HG02798 (cell line): Measurements from ENCODE around the gene CDH4.

Source experiments
- ATAC-seq: cut with Tn5 transposase; IDR thresholded peaks from one replicate; pipeline ENCODE4 v1.9.1; 2021; ENCODE audit warnings: mild to moderate bottlenecking; ENCODE audit not compliant: unreplicated experiment, poor library complexity

Gene CDH4

DNA sequence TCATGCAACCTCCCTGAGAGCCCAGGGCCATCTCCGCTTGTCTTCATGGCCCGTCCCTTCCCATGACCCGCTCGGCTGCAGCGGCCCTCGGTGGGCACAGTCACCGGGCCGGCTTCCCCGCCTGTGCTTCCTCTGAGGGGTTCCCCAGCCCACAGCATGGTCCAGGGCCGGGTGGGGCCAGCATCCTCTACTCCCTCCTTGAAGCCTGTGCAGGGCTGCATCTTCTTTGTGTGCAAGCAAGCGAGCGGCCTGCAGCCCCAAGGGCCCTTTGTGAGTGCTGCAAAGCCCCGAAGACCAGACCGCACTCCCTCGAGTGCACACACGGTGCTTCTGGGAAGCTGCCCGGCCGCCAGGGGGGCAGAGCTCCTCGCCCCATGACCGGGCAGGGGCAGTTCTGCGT, 547.9 kb downstream of the CDH4 start:
- no peak for ATAC-seq

DNA sequence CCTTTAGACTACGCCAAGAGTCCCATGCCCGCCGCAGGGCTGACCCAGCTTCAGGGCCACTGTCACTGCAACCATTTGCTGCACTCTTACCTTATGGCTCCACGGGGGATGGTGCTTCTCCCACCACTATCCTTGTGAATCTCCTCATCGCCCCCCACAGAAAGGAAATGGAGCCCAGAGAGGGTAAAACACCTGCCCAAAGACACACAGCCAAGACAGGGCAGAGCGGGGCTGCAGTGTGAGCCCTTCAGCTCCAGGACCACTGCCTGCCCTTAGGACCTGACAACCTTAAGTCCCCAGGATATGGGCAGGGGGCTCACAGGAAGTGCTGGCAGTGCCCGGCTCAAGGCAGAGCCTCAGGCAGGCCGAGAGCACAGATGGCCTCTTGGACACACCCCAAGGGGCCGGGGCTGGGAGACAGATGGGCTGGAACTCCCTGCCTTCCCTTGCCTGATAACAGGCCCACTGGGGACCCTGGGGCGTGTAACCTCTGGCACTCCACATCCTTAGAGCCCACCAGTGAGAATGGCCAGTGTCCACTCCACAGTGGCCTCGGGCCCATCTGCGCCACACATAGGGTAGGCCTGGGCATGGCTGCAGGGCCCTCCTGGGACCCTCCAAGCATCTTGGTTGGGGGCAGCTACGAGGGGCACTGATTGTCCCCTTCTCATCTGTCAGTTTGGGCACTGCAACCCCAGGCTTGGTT, 548.5 kb downstream of the CDH4 start:
- ATAC-seq, result no peak

DNA sequence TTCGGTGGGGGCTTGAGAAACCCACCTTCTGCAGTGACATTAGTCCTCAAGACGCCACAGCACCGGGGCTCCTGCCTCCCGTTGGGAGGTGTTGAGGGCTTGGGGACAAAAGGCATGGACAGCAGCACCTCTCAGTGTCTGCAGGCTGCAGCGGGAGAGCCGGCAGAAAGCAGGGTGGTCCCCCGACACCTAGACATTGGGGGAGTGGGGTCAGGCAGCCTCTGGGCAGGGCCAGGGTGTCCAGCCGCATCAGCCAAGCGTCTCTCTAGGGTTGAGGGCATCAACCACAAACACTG, 549.0 kb downstream of the CDH4 start:
- ATAC-seq, result no peak

DNA sequence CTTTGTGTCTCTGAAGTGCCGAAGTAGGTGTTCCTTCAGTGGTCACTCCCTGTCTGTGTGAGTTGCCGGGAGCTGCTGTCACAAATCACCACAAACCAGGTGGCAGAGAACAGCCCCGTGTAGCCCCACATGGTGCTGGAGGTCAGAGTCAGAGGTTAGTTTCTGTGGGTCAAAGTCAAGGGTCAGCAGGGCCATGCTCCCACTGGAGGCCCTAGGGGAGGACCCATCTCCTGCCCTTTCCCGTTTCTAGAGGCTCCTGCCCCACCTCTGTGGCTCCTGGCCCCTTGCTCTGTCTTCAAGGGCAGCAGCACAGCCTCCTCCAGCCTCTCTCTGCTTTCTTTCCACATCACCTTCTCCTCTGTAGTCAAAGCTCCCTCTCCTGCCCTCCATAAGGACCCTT, 549.4 kb downstream of the CDH4 start:
- ATAC-seq, result no peak

DNA sequence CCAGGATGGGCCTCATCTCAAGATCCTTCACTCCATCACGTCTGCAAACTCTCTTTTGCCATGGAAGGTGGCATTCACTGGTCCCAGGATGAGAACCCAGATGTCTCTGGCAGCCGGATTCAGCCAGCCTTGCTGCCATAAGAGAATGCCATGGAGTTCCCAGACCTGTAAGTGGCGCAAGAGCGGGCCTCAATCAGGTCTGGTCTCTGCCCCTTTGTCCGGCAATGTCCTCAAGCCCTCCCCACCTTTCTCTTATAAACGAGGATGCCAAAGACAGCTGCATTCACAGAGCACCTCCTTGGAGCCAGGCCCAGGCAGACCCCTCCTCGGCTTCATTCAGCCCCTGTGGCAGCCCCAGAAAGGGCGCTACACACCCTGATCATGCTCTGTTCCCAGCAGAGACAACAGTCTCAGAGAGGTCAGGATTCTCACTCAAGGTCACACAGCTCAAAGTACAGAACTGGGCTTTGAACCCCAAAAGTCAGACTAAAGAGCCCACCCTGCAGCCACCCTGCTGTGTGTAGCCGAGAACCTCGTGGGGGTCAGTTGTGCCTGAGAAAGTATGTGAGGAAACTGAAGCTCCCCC, 549.9 kb downstream of the CDH4 start:
- ATAC-seq, result no peak

DNA sequence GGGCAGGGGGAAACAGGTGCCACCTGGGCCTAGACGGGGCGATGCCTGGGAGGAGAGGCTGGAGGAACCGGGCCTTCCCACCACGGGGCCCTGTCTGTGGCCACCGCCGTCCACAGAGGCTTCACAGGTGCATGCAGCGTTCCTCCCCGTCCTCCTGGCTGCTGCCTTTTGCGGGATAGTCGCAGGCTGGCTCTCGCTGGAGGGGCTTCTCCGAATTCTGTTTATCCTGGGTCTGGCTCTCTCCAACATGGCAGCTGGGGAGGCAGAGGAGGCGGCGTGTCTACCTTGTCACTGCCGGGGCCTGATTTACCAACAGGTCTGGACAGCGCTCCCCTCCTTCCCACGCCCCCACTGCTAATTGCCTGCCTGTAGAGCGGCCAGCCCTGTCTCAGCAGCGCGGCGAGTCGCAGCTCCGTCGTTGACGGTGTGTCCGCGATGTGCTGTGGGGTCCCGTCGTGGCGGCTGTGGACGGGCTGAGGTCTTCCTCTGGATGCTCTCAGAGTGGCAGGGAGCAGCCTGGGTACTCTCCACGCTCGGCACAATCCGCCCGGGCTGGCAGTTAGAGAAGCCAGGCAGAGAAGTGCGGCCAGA, 550.8 kb downstream of the CDH4 start:
- ATAC-seq, result no peak

DNA sequence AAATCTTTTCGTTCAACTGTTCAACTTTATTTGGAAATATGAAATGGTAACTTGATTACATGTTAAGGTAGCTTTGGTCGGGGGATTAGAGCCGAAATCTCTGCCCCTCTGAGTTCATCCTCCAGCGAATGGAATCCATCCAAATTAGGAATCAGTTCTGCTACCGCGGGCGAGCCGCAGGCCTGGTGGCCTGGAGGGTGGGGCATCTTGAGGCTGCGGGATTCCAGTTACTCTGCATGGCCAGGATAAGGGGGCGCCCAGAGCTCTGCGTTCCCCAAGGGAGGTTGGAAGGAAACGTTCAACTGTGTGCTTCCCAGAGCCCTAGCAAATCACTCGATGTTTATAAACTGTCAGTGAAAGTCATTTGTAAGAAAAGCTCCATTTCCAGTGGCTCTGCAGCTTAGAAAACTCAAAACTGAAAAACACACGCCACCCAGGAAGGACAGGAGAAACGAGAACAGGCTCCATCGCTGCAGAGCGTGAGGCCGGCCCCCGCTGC, 551.4 kb downstream of the CDH4 start:
- no peak for ATAC-seq

DNA sequence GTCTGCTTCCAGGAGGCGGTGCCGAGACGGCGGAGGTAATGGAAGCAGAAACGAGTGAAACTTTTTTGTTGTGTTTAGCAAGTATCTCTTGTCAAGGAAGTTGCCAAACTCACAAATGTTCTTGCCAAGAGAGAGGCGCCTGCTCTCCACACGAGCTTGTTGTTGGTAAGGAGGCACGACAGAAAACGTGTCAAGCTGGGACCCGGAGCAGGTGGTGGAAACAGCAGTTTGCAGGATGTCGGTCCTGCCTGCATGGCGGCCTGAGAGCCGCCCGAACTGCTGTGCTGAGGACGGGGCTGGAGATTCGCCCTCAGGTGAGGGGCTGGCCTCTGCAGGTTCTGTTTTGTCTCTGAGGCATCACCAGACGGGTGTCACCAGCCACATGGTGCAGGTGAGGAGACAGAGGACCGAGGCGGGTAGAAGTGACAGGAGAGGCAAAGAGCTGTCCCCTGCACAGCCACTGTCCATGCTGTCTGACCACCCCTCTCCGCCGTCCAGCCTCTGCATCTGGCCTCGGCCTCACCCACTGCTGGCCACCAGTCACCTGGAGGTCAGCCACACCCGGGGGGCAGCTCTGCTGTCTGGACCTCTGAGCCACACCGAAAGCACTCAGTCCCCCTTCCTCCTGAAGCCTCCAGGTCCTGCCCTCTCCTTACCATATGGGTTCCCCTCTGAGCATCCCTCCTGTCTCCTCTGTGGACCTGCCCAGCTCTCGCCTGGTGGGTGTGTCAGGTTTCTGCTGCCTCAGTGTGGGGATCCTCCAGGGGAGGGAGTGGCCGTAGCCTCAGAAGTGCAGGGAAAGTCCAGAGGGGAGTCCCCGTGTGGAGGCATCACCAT, 552.1 kb downstream of the CDH4 start:
- ATAC-seq, result no peak

DNA sequence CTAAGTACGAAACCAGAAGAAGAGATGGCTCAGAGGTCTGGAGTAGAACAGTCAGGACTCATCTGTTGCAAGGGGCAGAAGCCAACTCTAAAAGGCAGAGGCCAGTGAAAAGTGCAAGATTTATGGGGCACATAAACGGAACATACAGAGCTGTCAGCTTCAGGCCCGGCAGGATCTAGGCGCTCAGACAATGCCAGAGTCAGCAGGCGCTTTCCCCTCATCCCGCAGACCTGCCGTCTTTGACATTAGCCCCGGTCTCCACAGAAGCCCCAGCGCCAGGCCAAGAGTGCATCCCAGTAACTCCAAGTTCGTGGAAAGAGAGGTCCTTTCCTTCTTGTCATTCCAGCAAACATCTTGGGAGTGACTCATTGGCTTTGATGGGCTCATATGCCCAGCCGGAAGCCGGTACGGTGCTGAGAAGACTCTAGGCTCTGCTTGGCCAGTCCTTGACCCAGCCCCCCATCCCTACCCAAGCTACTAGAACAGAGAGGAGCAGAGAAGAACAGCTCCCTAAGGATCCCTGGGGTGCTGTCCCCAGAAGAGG, 552.8 kb downstream of the CDH4 start:
- ATAC-seq, result no peak

DNA sequence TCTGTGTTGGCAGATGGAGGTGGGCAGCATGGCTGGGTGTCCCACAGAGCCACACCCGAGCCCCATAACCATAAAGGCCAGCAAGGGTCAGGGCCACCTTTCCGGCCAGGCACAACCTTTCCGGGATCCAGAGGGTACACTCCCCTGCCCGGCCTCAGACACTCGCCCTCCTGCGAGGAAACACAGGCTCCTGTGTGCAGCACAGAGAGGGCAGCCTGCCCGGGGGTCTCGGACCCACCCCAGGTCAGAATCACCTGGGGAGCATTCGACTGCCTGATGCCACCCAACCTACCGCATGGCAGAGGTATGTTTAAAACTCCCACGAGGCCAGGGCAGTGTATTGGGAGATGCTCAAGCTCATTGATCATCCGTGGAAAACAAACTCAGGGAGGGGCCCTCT, 553.3 kb downstream of the CDH4 start:
- no peak for ATAC-seq

DNA sequence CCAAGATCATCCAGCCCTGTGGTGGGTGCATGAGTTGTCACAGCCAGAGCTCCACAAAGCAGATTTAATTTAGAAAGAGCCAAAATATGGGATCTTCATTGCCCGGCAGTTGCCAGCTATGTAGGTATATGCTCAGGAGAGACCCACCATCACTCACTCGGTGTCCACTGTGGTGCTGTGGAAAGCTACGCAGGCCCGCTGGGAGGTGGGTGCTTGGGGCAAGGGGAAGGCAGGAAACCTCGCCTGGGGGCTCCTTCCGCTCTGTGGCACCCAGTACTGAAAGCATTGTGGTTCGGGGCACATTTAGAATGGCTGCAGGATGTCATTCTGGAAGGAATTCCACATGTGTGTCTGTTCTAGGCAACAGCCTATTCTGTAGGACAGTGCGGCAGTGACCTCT, 553.7 kb downstream of the CDH4 start:
- no peak for ATAC-seq

DNA sequence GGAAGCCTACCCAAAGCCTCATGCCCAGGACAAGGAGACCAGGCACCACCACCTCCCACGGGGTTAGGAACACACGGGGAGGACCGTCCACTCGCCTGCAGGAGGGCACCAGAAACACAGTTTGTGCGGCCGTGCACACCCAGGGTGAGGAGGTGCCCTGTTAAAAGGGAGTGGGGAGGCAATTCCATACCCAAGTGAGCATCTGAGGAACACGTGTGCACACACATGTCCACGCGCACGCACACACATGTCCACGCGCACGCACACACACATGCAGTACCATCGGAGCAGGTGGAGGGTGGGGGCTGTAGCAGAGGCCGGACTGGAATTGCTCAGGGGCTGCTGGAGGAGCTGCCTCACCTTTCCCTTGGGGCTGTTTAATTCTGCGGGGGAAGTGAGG, 554.3 kb downstream of the CDH4 start:
- ATAC-seq, result no peak

DNA sequence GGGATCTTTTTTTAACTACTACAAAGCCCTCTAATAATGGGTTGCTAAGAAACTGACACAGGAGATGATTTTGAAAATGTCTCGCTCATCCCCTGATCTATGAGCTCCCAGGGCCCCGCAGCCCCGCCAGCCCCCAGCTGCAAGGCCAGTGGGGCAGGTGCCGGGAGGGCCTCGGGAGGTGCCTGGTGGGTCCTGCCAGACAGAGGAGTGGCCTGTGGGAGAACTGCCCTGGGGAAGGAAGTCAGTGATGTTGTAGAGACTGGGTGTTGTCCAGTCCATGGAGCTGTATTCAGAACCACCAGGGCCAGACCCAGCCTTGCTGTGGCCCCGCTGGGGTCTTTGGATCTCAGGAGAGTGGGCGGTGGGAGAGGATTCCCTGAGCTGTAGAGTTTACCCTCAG, 554.9 kb downstream of the CDH4 start:
- ATAC-seq, result no peak

DNA sequence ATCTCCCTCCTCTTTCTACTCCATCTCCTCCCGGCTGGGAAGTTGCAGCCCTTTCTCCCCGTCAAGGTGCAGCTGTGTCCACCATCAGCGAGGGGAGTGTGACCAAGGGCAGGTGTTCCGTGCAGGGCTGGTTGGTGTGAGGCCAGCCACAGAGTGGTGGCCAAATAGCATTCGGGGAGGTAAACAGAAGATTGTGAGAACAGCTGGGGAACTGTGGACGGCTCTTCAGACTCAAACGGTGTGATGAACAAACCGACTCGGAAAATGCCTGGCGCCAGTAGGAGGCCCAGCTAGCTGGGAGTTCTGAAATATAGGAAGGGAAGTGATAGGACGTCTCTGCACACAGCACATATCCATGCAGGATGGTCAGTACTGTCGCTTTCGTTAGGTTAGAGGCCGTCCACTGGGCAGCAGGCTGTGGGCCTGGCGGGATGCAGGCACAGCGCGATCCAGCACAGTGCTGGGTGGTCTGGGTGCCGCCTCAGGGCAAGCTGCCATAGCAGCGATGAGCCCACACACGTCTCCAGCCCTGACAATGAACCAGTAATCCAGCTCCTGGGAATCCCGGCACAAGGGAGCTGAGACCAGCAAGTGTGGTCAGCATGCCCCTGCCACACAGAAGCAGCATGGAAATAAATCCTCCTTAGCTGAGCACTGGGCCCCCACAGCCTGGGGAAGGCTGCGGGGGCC, 555.6 kb downstream of the CDH4 start:
- no peak for ATAC-seq

DNA sequence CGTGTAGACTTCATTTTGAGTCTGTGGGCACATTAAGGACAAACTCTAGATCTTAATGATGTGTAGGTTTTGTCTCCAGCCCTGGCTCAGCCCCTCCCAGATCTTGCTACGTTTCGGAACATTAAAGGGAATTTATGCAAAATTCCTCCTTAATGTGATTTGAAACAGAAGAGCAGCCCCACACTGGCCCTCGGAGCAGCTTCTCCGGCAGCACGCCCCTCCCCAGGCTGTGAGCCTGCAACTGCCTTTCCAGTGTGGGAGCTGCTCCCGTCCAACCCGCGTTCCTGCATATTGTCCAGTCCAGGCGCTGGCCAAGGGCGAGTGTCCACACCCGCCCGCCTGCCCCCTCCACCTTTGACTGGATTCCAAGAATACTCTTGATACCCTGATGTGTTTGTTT, 556.4 kb downstream of the CDH4 start:
- ATAC-seq, result no peak

DNA sequence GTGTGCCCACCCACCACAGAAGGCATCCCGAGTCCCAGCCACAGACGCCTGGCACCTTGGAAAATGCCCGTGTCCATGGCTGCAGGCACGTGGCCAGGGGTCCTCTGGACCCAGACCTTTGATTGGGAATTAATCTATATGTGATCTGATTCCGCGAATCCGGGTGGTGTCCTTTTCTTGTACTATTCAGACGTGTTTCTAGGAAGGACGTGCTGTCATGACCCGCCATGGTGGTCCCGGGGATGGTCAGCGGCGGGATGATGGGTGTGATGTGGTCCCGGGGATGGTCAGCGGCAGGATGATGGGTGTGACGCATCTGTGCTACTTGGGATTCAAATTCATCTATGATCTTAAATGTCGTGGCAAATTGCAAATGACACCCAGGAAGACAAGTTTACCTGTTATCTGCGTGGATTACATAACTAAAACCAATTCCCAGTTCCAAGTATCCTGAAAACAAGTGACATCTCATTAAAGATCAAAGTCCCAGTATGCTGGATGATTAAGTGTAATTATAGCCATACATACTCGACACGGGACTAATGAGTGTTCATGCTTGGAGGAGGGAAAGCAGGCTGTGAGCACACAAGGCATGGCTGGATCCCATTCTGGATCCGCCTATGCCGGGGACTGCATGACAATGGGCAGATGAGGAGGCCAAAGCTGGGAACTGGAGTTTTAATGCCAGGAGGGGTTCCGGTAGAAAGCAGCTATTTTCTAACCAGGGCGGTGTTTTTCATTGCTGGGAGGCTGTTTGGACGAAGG, 557.1 kb downstream of the CDH4 start:
- no peak for ATAC-seq

DNA sequence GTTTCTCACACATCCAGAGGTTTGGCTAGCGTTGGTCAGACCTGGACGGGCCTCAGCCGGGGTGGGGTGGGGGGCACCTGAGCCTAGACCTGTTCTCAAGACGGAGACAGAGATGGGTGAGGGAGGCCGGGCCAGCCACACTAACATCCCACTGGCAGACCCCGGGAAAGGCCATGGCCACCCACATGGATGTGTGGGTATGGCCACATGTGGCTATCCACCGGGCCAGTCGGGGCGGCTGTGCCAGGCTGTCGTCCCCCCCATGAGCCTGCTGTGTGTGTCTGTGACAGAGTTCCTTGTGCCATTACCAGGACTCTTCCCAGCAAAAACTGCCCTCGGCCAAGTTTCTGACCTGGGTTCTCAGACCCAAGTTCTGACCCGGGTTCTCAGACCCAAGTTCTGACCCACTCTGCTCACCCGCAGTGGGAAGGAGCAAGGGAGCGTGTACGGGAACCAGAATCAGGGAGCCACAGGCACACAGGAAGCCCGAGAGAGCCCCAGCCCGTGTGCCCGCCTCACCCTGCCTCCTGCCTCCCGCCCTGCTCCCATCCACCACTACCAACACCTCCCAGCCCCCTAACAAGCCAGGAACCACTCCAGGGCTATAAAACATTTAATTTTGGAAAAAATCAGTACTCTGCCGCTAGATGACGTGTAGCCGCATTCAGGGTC, 558.1 kb downstream of the CDH4 start:
- ATAC-seq, result no peak

DNA sequence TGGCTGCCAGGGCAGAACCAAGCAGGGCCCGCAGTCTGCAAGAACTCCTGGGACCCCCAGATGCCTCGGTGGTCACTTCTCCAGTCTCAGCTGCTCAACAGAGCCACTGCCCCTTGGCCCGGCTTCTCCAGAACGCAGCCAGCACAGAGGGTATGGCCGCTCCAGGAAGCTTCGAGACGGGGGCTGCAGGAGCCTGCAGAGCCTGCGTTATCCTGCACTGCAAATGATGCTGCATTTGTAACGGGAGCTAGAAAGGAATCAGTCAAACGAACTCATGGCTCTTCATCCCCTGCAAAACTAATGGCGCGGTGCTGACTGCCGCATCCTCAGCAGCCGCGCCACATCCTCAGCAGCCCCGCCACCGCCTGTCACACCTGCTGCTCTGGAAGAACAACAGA, 558.7 kb downstream of the CDH4 start:
- ATAC-seq, result no peak

DNA sequence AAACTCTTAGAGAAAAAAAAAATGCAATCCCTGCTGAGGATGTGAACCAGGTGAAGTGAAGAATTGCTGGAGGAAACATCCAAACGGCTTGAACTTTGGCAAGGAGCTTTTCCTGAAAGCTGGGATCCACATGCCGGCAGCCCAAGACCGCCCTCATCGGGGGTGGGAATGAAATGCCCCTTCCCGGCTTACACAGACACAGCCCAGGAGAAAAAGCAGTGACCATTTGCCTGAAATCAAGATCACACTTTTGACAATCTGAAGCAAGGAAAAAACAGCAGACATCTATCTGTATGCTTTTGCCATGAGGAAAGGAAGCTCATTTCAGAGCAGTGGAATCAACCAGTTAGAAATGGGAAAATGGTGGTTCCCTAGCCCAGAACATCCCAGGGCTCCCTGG, 559.1 kb downstream of the CDH4 start:
- no peak for ATAC-seq
